SK-N-SH (cell line): Measurements from ENCODE around the gene DOK6. TPM values are rescaled to one million over a fixed set of nuclear protein-coding genes. Genes with fewer than 3 reads are reported as not detected.

ENCODE experiments used
- CTCF ChIA-PET: fragments of 300-600, 350-600 bp; formaldehyde crosslinking; extraction: SDS; loops from one replicate; lab custom pipeline; 2021; lab: Yijun Ruan, JAX
- POLR2A ChIA-PET: fragments of 350-600 bp; sonication (Branson Sonifier 250); formaldehyde crosslinking; extraction: SDS; loops from one replicate; lab custom pipeline; 2020; ENCODE audit warnings: antibody characterized with exemption, inconsistent platforms; lab: Yijun Ruan, JAX
- DNase-seq: peaks from one replicate; pipeline ENCODE4 v3.0.0; 2012
- H2AFZ ChIP-seq: fragments of 200-600 bp; sonication (generic); 2 replicates; pipeline ENCODE4 v1.8.1; 2016; ENCODE audit warnings: antibody characterized with exemption, mild to moderate bottlenecking, low read depth
- H3F3A ChIP-seq: fragments of 200-600 bp; sonication (generic); replicated peaks from 2 replicates; pipeline ENCODE3; 2016; ENCODE audit warnings: antibody characterized with exemption, mild to moderate bottlenecking; ENCODE audit not compliant: insufficient read depth
- H3K27ac ChIP-seq, 2 experiments: fragments of 200-500 bp in 1 of 2; fragments of 200-600 bp in 1 of 2; sonication (Bioruptor generic) in 1 of 2; sonication (generic), shearing (Covaris generic) in 1 of 2; 2 replicates each; pipeline versions ENCODE4 v1.5.1 to v1.6.1; 2014 to 2016; ENCODE audit warnings: low read depth in 2 of 2, inconsistent platforms in 1 of 2, low read length in 1 of 2, mild to moderate bottlenecking in 1 of 2, mixed read lengths in 1 of 2
- H3K27me3 ChIP-seq: fragments of 200-600 bp; sonication (generic), shearing (Covaris generic); 2 replicates; pipeline ENCODE4 v1.6.1; 2016; ENCODE audit warnings: mixed run types; ENCODE audit not compliant: insufficient read depth
- H3K36me3 ChIP-seq, 2 experiments: fragments of 200-500 bp in 1 of 2; fragments of 200-600 bp in 1 of 2; sonication (Bioruptor generic) in 1 of 2; sonication (generic) in 1 of 2; replicated peaks in 1 of 2; 2 replicates each; pipeline versions ENCODE3 to v1.5.1; 2014 to 2016; ENCODE audit warnings: low read length in 1 of 2, mild to moderate bottlenecking in 1 of 2; ENCODE audit not compliant: insufficient read depth in 2 of 2, control insufficient read depth in 1 of 2
- H3K4me1 ChIP-seq, 2 experiments: fragments of 200-500 bp in 1 of 2; fragments of 200-600 bp in 1 of 2; sonication (Bioruptor generic) in 1 of 2; sonication (generic), shearing (Covaris generic) in 1 of 2; 2 replicates each; pipeline versions ENCODE4 v1.5.1 to v1.6.1; 2014 to 2016; ENCODE audit warnings: low read depth in 1 of 2, low read length in 1 of 2, mixed run types in 1 of 2; ENCODE audit not compliant: insufficient read depth in 2 of 2, control insufficient read depth in 1 of 2
- H3K4me2 ChIP-seq: fragments of 200-600 bp; sonication (generic), shearing (Covaris generic); 2 replicates; pipeline ENCODE4 v1.6.1; 2017; ENCODE audit warnings: mixed run types
- H3K4me3 ChIP-seq, 2 experiments: fragments of 200-500 bp in 1 of 2; fragments of 200-600 bp in 1 of 2; sonication (Bioruptor generic) in 1 of 2; sonication (generic), shearing (Covaris generic) in 1 of 2; 2 replicates each; pipeline versions ENCODE4 v1.5.1 to v1.8.1; 2014 to 2016; ENCODE audit warnings: low read depth in 2 of 2, inconsistent platforms in 1 of 2, low read length in 1 of 2, mild to moderate bottlenecking in 1 of 2, mixed read lengths in 1 of 2, moderate library complexity in 1 of 2
- H3K79me2 ChIP-seq: fragments of 200-600 bp; sonication (generic); 2 replicates; pipeline ENCODE4 v1.8.1; 2017; ENCODE audit warnings: mild to moderate bottlenecking; ENCODE audit not compliant: insufficient read depth
- H3K9ac ChIP-seq: fragments of 200-600 bp; sonication (generic); 2 replicates; pipeline ENCODE4 v1.6.1; 2017; ENCODE audit warnings: mixed run types
- H3K9me2 ChIP-seq: fragments of 200-600 bp; sonication (generic); 2 replicates; pipeline ENCODE4 v1.6.1; 2017; ENCODE audit warnings: mixed run types
- H3K9me3 ChIP-seq: fragments of 200-600 bp; sonication (generic); 2 replicates; pipeline ENCODE4 v1.6.1; 2017; ENCODE audit warnings: mixed run types, mild to moderate bottlenecking, moderate library complexity
- H4K20me1 ChIP-seq: fragments of 200-600 bp; sonication (generic); 2 replicates; pipeline ENCODE4 v1.6.1; 2017; ENCODE audit warnings: mild to moderate bottlenecking, mixed run types; ENCODE audit not compliant: insufficient read depth
- MXI1 ChIP-seq: IDR thresholded peaks from 2 replicates; pipeline ENCODE4 v1.6.1; 2012; ENCODE audit warnings: mild to moderate bottlenecking, low read depth, low read length, improper control_type of control experiment
- PBX3 ChIP-seq: IDR thresholded peaks from 2 replicates; pipeline ENCODE4; 2012
- TCF12 ChIP-seq: IDR thresholded peaks from 2 replicates; pipeline ENCODE4 v1.4.0; 2012
- USF1 ChIP-seq: IDR thresholded peaks from 2 replicates; pipeline ENCODE4 v1.4.0; 2012; ENCODE audit warnings: low read depth, borderline replicate concordance
- ZBTB33 ChIP-seq: IDR thresholded peaks from 2 replicates; pipeline ENCODE4 v1.4.0; 2012; ENCODE audit warnings: low read depth, borderline replicate concordance
- WGBS: methylation state at CpG from one replicate; pipeline ENCODE4 v1.1.6; 2017; ENCODE audit warnings: low lambda C conversion rate; 5-methylcytosine and 5-hydroxymethylcytosine counted together
- polyA plus RNA-seq, 3 experiments: library from polyadenylated mRNA; depleted of rRNA; stranded (reverse); fragments of >200 nt; gene quantifications; 2 replicates each; pipeline ENCODE4 v1.2.3, GENCODE V29; 2012

DOK6 gene
- polyA plus RNA-seq, 1 of the 3 experiments (the other 2 are of a cell fraction): 3.9 TPM

GRCh38 chr18:69558052-69558451 is 157.4 kb downstream of the DOK6 start:
- no peaks in the 10 kb centered on the region for H3K9me3 ChIP-seq
- peak overlapping the region; percentile 43; the same call in 1 of the 2 replicates for H3K4me2 ChIP-seq
- ChIA-PET CTCF (no interaction called here), POLR2A (no interaction called here)
- no peak overlapping the region for H3K4me3 ChIP-seq
- 43% methylated on average over 2 of the region's 2 CpGs for WGBS
- no peaks in the 10 kb centered on the region for H3K9me2 ChIP-seq
- H3K36me3 ChIP-seq: no peaks in the 10 kb centered on the region
- no peaks in the 10 kb centered on the region for H3K79me2 ChIP-seq
- no peak for DNase-seq
- TF ChIP-seq MXI1 (no peak), PBX3 (0 out of 2 replicates have a peak, but pooled peaks have one; percentile 4)
- no peak overlapping the region for H3K9ac ChIP-seq
- peak overlapping the region in 1 of 2 experiments; percentile 68; a peak in 2 of 4 replicates for H3K27ac ChIP-seq
- no peaks in the 10 kb centered on the region for H4K20me1 ChIP-seq
- H3K4me1 ChIP-seq: peaks cover 0 to 12% of the 10 kb centered on the region in 2 experiments; a peak in 3 of 4 replicates
- no peaks in the 10 kb centered on the region for H3K27me3 ChIP-seq
- no peaks in the 10 kb centered on the region for H3F3A ChIP-seq
- 0 out of 2 replicates have a peak overlapping the region, but pooled peaks have one; percentile 40 for H2AFZ ChIP-seq

- peaks cover 0 to 12% of the 10 kb centered on the region in 2 experiments; a peak in 3 of 4 replicates for H3K4me1 ChIP-seq
- TF ChIP-seq USF1: peak; percentile 45; the same call in 1 of the 2 replicates
- no peak for TF ChIP-seq ZBTB33
- TF ChIP-seq, all 33 proteins: peak for 1
- CTCF ChIA-PET: no interaction called here
- H3K9me3 ChIP-seq: no peaks in the 10 kb centered on the region
- H3K4me3 ChIP-seq: no peak overlapping the region
- H3K27me3 ChIP-seq: no peaks in the 10 kb centered on the region
- no peak overlapping the region for H3K9ac ChIP-seq
- no peaks in the 10 kb centered on the region for H3K36me3 ChIP-seq
- no peak overlapping the region for H2AFZ ChIP-seq
- POLR2A ChIA-PET: no interaction called here
- no peaks in the 10 kb centered on the region for H3K79me2 ChIP-seq
- no peaks in the 10 kb centered on the region for H3F3A ChIP-seq
- H3K27ac ChIP-seq: no peak overlapping the region
- H4K20me1 ChIP-seq: no peaks in the 10 kb centered on the region
- H3K9me2 ChIP-seq: no peaks in the 10 kb centered on the region
- no peak for DNase-seq
- no peak overlapping the region for H3K4me2 ChIP-seq
Observed at GRCh38 chr18:69559604-69560003, 158.9 kb downstream of the DOK6 start.

GRCh38 chr18:69564602-69565001 is 163.9 kb downstream of the DOK6 start:
- H3K9me3 ChIP-seq: no peaks in the 10 kb centered on the region
- H3K4me2 ChIP-seq: no peak overlapping the region
- no peaks in the 10 kb centered on the region for H4K20me1 ChIP-seq
- no peak overlapping the region for H3K4me3 ChIP-seq
- WGBS: 95% methylated on average over 2 of the region's 2 CpGs
- no peaks in the 10 kb centered on the region for H3K79me2 ChIP-seq
- peaks cover 0 to 2% of the 10 kb centered on the region in 2 experiments; a peak in 2 of 4 replicates for H3K4me1 ChIP-seq
- no peak for DNase-seq
- no peaks in the 10 kb centered on the region for H3K36me3 ChIP-seq
- no peaks in the 10 kb centered on the region for H3F3A ChIP-seq
- no peak overlapping the region for H2AFZ ChIP-seq
- no peaks in the 10 kb centered on the region for H3K27me3 ChIP-seq
- no peaks in the 10 kb centered on the region for H3K9me2 ChIP-seq
- peak overlapping the region in 1 of 2 experiments; percentile 50; a peak in 2 of 4 replicates for H3K27ac ChIP-seq
- POLR2A ChIA-PET: no interaction called here
- no peak for TF ChIP-seq ZBTB33
- peak; percentile 16; the same call in 1 of the 2 replicates for TF ChIP-seq TCF12
- H3K9ac ChIP-seq: no peak overlapping the region
- CTCF ChIA-PET: no interaction called here
